Kidney epithelial cell (primary cell): ENCODE results near the gene SYPL1. TPM values are rescaled to one million over a fixed set of nuclear protein-coding genes. Genes with fewer than 3 reads are reported as not detected.

ENCODE experiments used
- DNase-seq: peaks from one replicate; pipeline ENCODE4 v3.0.0-alpha.2; 2010; ENCODE audit warnings: low read depth
- H3K27me3 ChIP-seq: 2 replicates; pipeline ENCODE4 v1.6.0; 2011; ENCODE audit warnings: low read length; ENCODE audit not compliant: control insufficient read depth, insufficient read depth
- H3K36me3 ChIP-seq: 2 replicates; pipeline ENCODE4 v1.5.1; 2011; ENCODE audit warnings: low read length; ENCODE audit not compliant: control insufficient read depth, insufficient read depth
- H3K4me3 ChIP-seq: 2 replicates; pipeline ENCODE4 v1.5.1; 2011; ENCODE audit warnings: low read depth, mild to moderate bottlenecking, control low read depth, low read length
- CTCF ChIP-seq: IDR thresholded peaks from 2 replicates; pipeline ENCODE4 v1.5.1; 2011; ENCODE audit warnings: mild to moderate bottlenecking, moderate library complexity, low read length, control low read depth, inconsistent platforms; ENCODE audit not compliant: insufficient read depth, poor library complexity, severe bottlenecking
- total RNA-seq: library from RNA; depleted of rRNA; stranded (reverse); fragments of >200 nt; gene quantifications from 2 replicates; pipeline ENCODE4 v1.2.3, GENCODE V29; 2015

Gene SYPL1
- 67.9 and 69.0 TPM in 2 replicates for total RNA-seq

DNA sequence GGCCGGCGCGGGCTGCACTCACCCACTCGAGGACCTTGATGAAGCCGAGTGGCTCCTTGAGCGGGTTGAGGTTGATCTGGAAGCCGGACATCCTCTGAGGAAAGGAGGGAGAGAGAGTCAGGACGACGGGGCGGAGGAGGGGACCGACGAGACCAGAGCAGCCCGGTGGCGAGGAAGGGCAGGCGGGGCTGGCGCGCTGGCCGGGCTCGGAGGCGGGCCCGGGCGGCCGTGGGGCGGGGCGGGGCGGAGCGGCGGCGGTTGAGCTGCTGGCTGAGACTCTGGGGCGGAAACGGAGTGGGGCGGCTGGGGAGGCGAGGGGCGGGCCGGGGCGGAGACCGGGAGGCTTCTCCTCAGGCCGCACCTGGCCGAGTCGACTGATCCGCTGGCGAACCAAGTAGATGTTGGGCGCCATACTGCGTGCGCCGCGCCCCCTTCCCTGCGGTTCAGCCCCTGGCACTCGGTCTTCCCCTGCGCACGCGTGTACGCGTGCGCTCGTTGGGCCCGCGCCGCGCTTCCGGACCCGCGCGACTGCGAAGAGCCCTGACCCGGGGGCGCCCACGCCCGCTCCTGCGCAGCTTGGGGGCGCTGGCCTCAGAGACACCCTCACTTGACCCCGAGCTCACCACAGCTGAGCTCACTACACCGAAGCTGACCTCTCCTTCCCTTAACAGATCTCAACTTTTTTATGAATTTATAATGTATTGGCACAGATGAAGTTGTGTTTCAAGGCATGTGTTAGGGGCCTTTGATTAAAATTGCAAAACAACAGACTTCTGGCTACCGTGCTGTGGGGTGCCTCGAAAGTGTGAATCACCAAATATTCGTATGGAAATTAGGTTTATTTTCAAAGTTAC is at the start of gene SYPL1:
Gene SYPL1 (minus strand): TSS at position 195 of the 854 bp plus-strand sequence. CDS start 104 bp downstream, at position 91.
- Histone ChIP-seq H3K4me3 (peak within 1 kb of the TSS; percentile 71), H3K27me3 (no peaks in the 10 kb centered on the region), H3K36me3 (no peaks in the 10 kb centered on the region)
- DNase-seq: peak; percentile 44
- TF ChIP-seq CTCF: no peak

DNA sequence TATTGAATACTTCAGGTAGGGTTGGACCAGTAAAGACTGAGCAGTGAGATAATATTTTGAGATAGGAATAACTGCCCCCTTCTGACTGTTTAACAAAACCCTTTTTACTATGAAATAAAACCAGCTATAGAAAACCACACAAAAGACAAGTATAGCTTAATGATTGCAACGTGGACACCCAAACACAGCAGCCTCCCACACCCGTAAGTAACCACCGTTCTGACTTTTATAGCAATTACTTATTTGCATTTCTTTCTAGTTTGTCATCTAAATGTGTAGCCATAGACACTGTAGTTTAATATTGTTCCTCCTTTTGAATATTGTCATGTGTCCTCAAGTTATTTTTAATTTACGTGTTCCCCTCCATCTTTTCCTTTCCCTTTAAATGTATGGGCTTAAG is 42.9 kb upstream of the SYPL1 start:
- TF ChIP-seq CTCF: no peak
- no peak for DNase-seq
- H3K27me3 ChIP-seq: peaks cover 3% of the 10 kb centered on the region
- H3K4me3 ChIP-seq: no peak overlapping the region
- no peaks in the 10 kb centered on the region for H3K36me3 ChIP-seq

- TF ChIP-seq CTCF: peak; percentile 97
- H3K27me3 ChIP-seq: peaks cover 3% of the 10 kb centered on the region
- DNase-seq: peak; percentile 10
- H3K4me3 ChIP-seq: no peak overlapping the region
- H3K36me3 ChIP-seq: no peaks in the 10 kb centered on the region
Observed at GRCh38 chr7:106153891-106154449, 41.9 kb upstream of the SYPL1 start.

DNA sequence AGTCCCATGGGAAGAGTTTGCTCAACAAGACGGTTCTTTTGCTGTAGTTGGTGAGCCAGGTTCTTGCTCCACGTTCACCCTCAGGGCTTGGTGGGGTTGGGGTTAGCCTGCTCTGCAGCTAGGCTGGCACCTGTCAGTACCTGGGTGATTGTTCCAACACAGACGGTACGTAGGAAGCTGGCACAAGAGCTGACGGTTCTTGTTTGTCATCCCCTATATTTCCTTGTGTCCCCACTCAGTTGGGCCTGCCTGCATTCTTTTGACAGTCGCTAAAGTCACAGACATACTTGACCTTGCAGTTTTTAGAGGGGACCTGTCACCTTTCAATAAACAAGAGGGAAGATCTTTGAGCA is 40.2 kb upstream of the SYPL1 start:
- Histone ChIP-seq H3K36me3 (no peaks in the 10 kb centered on the region), H3K4me3 (no peak overlapping the region)
- TF ChIP-seq CTCF: no peak

DNA sequence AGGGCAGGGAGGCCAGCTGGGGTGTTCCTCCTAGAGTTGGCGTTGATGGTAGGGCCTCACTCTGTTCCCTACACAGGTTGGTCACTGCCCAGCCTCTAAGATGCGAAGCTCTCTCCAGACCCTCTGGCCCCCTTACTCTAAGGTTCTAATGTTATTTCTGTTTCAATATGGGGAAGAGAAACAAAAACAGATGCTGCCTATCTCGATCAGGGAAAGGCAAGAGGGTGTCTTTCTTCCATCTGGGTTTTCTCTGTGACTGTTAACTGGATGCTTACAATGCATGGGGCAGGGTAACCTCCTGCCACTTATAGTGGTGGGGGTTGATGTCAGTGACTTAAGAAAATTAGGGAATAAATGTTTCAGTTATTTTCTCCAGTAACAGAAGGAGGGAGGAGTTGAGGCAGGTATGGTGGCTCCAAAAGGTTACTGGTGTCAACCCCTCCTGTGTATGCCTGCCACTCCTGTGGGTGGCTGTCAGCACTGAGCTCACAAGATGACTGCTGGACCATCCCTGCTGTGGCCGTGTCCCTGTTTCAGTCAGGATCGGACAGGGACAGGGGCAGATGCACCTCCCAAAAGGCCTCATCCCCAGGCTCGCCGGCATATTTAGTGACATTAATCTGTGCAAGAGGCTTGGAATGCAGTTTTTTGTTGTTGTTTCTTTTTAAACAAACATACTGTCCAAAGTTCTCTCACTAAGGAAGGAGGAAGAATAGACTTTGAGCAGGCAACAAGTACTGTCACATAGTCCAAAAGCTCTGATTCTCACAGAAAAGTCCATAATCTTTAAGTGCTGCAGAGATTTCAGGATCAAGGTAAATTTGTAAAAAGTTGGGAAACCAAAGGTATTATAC is 39.6 kb upstream of the SYPL1 start:
- H3K27me3 ChIP-seq: peaks cover 3% of the 10 kb centered on the region
- no peak for TF ChIP-seq CTCF
- no peaks in the 10 kb centered on the region for H3K36me3 ChIP-seq
- no peak for DNase-seq
- no peak overlapping the region for H3K4me3 ChIP-seq

More for the DNA sequence above, 40.2 kb upstream of the SYPL1 start:
- peaks cover 3% of the 10 kb centered on the region for H3K27me3 ChIP-seq
- no peak for DNase-seq
